Esophagus squamous epithelium (tissue), 4 donors: ENCODE data around the gene TMEM40.

Source experiments
- POLR2A ChIP-seq, 4 donors: fragments of 450-650 bp; IDR thresholded peaks; one replicate each; pipeline ENCODE4 v1.6.1; 2017; ENCODE audit warnings: antibody characterized with exemption in 4 of 4, mild to moderate bottlenecking in 4 of 4, moderate library complexity in 3 of 4
- TF ChIP-seq, protein P1 (sequence below), 6 experiments: fragments of 450-650 bp in 4 of 6; fragments of 200-600 bp in 2 of 6; sonication (generic) in 2 of 6; IDR thresholded peaks; one replicate each; pipeline ENCODE4 v1.5.1; 2016 to 2019; ENCODE audit warnings: antibody characterized with exemption in 6 of 6, mild to moderate bottlenecking in 4 of 6, moderate library complexity in 4 of 6

DNA sequence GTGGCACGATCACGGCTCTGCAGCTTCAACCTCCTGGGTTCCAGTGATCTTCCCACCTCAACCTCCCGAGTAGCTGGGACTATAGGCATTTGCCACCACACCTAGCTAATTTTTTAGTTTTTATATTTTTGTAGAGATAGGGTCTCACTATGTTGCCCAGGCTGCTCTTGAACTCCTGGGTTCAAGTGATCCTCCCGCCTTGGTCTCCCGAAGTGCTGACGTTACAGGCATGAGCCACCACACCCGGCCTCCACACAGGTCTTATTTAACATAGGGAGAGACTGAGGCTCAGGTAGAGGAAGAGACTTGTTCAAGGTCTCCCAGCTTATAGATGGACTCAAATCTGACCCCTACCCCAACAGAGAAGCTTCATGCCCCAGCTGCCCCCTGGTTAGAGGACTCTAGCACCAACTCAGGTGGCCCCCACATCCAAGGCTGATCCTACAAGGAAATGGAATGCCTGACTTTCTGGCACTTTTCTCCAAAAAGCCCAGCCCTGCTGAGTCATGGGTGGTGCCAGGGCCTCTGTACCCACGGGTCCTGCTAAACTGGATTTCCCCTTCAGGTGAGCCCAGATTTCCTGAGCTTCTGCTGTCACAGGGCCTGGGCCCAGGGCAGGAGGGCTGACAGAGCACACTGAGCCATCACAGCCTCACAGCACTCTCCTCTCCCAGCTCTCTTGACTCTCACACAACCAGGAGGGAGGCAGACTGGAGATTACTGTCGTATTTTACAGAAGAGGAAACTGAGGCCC lies 5.6 kb downstream of the TMEM40 start:
- TF ChIP-seq, protein P1, sequence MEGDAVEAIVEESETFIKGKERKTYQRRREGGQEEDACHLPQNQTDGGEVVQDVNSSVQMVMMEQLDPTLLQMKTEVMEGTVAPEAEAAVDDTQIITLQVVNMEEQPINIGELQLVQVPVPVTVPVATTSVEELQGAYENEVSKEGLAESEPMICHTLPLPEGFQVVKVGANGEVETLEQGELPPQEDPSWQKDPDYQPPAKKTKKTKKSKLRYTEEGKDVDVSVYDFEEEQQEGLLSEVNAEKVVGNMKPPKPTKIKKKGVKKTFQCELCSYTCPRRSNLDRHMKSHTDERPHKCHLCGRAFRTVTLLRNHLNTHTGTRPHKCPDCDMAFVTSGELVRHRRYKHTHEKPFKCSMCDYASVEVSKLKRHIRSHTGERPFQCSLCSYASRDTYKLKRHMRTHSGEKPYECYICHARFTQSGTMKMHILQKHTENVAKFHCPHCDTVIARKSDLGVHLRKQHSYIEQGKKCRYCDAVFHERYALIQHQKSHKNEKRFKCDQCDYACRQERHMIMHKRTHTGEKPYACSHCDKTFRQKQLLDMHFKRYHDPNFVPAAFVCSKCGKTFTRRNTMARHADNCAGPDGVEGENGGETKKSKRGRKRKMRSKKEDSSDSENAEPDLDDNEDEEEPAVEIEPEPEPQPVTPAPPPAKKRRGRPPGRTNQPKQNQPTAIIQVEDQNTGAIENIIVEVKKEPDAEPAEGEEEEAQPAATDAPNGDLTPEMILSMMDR (IDR thresholded peaks at IDR 0.05): no peak
- TF ChIP-seq POLR2A (IDR thresholded peaks at IDR 0.05): peak in 1 of 4 donors; percentile 31
